ENCODE results near the gene LILRB4. TPM values are rescaled to one million over a fixed set of nuclear protein-coding genes. Genes with fewer than 3 reads are reported as not detected.
"Not testable (repeated sequence)": the region's sequence is repeated elsewhere in the genome, so short reads cannot be mapped to it uniquely, and the experiment has no call there.

The LILRB4 gene
- total RNA-seq, 1 donor from 2014 or later, result not detected

- no peaks in the 10 kb centered on the region for H3K36me3 Mint-ChIP-seq (ENCODE audit: low read depth, unreplicated experiment)
- FAIRE-seq (no peak), DNase-seq (ENCODE audit: low read depth) (no peak)
- H3K4me1 Mint-ChIP-seq (ENCODE audit: low read depth, unreplicated experiment), result no peaks in the 10 kb centered on the region
- H3K27me3 ChIP-seq (ENCODE audit: insufficient read depth, low read length), result no peaks in the 10 kb centered on the region
- no peaks in the 10 kb centered on the region for H3K27me3 Mint-ChIP-seq (ENCODE audit: low read depth, unreplicated experiment)
- H2AFZ ChIP-seq (ENCODE audit: low read depth, low read length), result no peak overlapping the region
- no peak overlapping the region for H3K27ac ChIP-seq (ENCODE audit: low read depth, low read length)
- H3K4me2 ChIP-seq (ENCODE audit: low read length), result no peak overlapping the region
- no peaks in the 10 kb centered on the region for H3K4me1 ChIP-seq (ENCODE audit: insufficient read depth, low read length)
- H3K9ac ChIP-seq (ENCODE audit: low read length), result no peak overlapping the region
- H3K9me3 ChIP-seq (ENCODE audit: insufficient read depth, low read depth, low read length), result peaks cover 6% of the 10 kb centered on the region
- H3K27ac Mint-ChIP-seq (ENCODE audit: unreplicated experiment), result no peak overlapping the region
- H3K4me3 Mint-ChIP-seq (ENCODE audit: unreplicated experiment), result no peak overlapping the region
- no peaks in the 10 kb centered on the region for H4K20me1 ChIP-seq (ENCODE audit: insufficient read depth, low read length)
- no peak for TF ChIP-seq CTCF (IDR thresholded peaks at IDR 0.05; ENCODE audit: insufficient read depth, low read depth, low read length)
- TF ChIP-seq EZH2 (IDR thresholded peaks at IDR 0.05; ENCODE audit: insufficient read depth, low read length), result no peak
- no peak overlapping the region for H3K4me3 ChIP-seq (ENCODE audit: insufficient read depth, low read depth, low read length)
- no peaks in the 10 kb centered on the region for H3K79me2 ChIP-seq (ENCODE audit: insufficient read depth, low read length)
- no peaks in the 10 kb centered on the region for H3K36me3 ChIP-seq (ENCODE audit: insufficient read depth, low read length)
- peaks cover 16% of the 10 kb centered on the region for H3K9me3 Mint-ChIP-seq (ENCODE audit: unreplicated experiment)
Observed at GRCh38 chr19:54630782-54631181, 32.0 kb upstream of the LILRB4 start.

GRCh38 chr19:54631489-54632337 lies 31.1 kb upstream of the LILRB4 start:
- H3K4me3 ChIP-seq (ENCODE audit: insufficient read depth, low read depth, low read length); H4K20me1 ChIP-seq (ENCODE audit: insufficient read depth, low read length); H3K4me1 Mint-ChIP-seq (ENCODE audit: low read depth, unreplicated experiment); H2AFZ ChIP-seq (ENCODE audit: low read depth, low read length); FAIRE-seq; H3K27ac Mint-ChIP-seq (ENCODE audit: unreplicated experiment); H3K27me3 ChIP-seq (ENCODE audit: insufficient read depth, low read length); H3K4me2 ChIP-seq (ENCODE audit: low read length); H3K9me3 ChIP-seq (ENCODE audit: insufficient read depth, low read depth, low read length); H3K36me3 Mint-ChIP-seq (ENCODE audit: low read depth, unreplicated experiment); H3K4me3 Mint-ChIP-seq (ENCODE audit: unreplicated experiment); H3K79me2 ChIP-seq (ENCODE audit: insufficient read depth, low read length); H3K36me3 ChIP-seq (ENCODE audit: insufficient read depth, low read length); H3K27me3 Mint-ChIP-seq (ENCODE audit: low read depth, unreplicated experiment); H3K27ac ChIP-seq (ENCODE audit: low read depth, low read length); DNase-seq (ENCODE audit: low read depth); H3K9ac ChIP-seq (ENCODE audit: low read length); H3K4me1 ChIP-seq (ENCODE audit: insufficient read depth, low read length): not testable (repeated sequence)
- peaks cover 16% of the 10 kb centered on the region for H3K9me3 Mint-ChIP-seq (ENCODE audit: unreplicated experiment)

- H3K36me3 Mint-ChIP-seq (ENCODE audit: low read depth, unreplicated experiment); FAIRE-seq; H3K9me3 ChIP-seq (ENCODE audit: insufficient read depth, low read depth, low read length); H3K4me2 ChIP-seq (ENCODE audit: low read length); H3K27ac Mint-ChIP-seq (ENCODE audit: unreplicated experiment); H3K27me3 ChIP-seq (ENCODE audit: insufficient read depth, low read length); H3K4me1 Mint-ChIP-seq (ENCODE audit: low read depth, unreplicated experiment); H3K79me2 ChIP-seq (ENCODE audit: insufficient read depth, low read length); H3K27me3 Mint-ChIP-seq (ENCODE audit: low read depth, unreplicated experiment); DNase-seq (ENCODE audit: low read depth); H3K27ac ChIP-seq (ENCODE audit: low read depth, low read length); H3K36me3 ChIP-seq (ENCODE audit: insufficient read depth, low read length); H4K20me1 ChIP-seq (ENCODE audit: insufficient read depth, low read length); H3K4me3 Mint-ChIP-seq (ENCODE audit: unreplicated experiment); H3K4me1 ChIP-seq (ENCODE audit: insufficient read depth, low read length); H2AFZ ChIP-seq (ENCODE audit: low read depth, low read length); H3K9ac ChIP-seq (ENCODE audit: low read length); H3K4me3 ChIP-seq (ENCODE audit: insufficient read depth, low read depth, low read length): not testable (repeated sequence)
- H3K9me3 Mint-ChIP-seq (ENCODE audit: unreplicated experiment), result peaks cover 16% of the 10 kb centered on the region
Observed at GRCh38 chr19:54632517-54632916, 30.3 kb upstream of the LILRB4 start.

All from astrocyte (in vitro differentiated cells and primary cell).